Endodermal cell (in vitro differentiated cells): ENCODE results near the gene PSMG4. TPM values are rescaled to one million over a fixed set of nuclear protein-coding genes. Genes with fewer than 3 reads are reported as not detected.

Experiments used
- DNase-seq: peaks from one replicate; pipeline ENCODE4 v3.0.0-alpha.2; 2017
- H3K27ac ChIP-seq: 2 replicates; pipeline ENCODE4 v1.5.1; 2013; ENCODE audit warnings: mild to moderate bottlenecking, low read depth, low read length, moderate library complexity
- H3K27me3 ChIP-seq: 2 replicates; pipeline ENCODE4 v1.6.1; 2013; ENCODE audit warnings: mild to moderate bottlenecking, low read length, moderate library complexity; ENCODE audit not compliant: insufficient read depth, control insufficient read depth, poor library complexity, severe bottlenecking
- H3K36me3 ChIP-seq: 2 replicates; pipeline ENCODE4 v1.7.0; 2013; ENCODE audit warnings: mild to moderate bottlenecking, low read length, moderate library complexity; ENCODE audit not compliant: control insufficient read depth, insufficient read depth
- H3K4me1 ChIP-seq: one replicate; pipeline ENCODE4 v1.7.0; 2013; ENCODE audit warnings: low read length; ENCODE audit not compliant: control insufficient read depth, insufficient read depth
- H3K4me3 ChIP-seq: 2 replicates; pipeline ENCODE4 v1.5.1; 2013; ENCODE audit warnings: mild to moderate bottlenecking, low read length, moderate library complexity
- H3K9ac ChIP-seq: 2 replicates; pipeline ENCODE4 v1.6.1; 2013; ENCODE audit warnings: mild to moderate bottlenecking, low read length, moderate library complexity; ENCODE audit not compliant: poor library complexity, severe bottlenecking; ENCODE audit errors: extremely low read depth
- H3K9me3 ChIP-seq: 2 replicates; pipeline ENCODE4 v1.6.1; 2013; ENCODE audit warnings: mild to moderate bottlenecking, low read length, moderate library complexity; ENCODE audit not compliant: control insufficient read depth
- H3K27ac Mint-ChIP-seq: 2 replicates; pipeline ENCODE4 v1.8.0; 2020; ENCODE audit warnings: mixed read lengths
- H3K27me3 Mint-ChIP-seq: 2 replicates; pipeline ENCODE4 v1.8.0; 2021; ENCODE audit warnings: mild to moderate bottlenecking, mixed read lengths; ENCODE audit not compliant: insufficient read depth
- H3K36me3 Mint-ChIP-seq: 2 replicates; pipeline ENCODE4 v1.8.0; 2020; ENCODE audit warnings: low read depth, mixed read lengths
- H3K4me1 Mint-ChIP-seq: 2 replicates; pipeline ENCODE4 v1.8.0; 2020; ENCODE audit warnings: mixed read lengths
- H3K4me3 Mint-ChIP-seq: 2 replicates; pipeline ENCODE4 v1.8.0; 2020; ENCODE audit warnings: mild to moderate bottlenecking, moderate library complexity, mixed read lengths
- H3K9me3 Mint-ChIP-seq: 2 replicates; pipeline ENCODE4 v1.8.0; 2020; ENCODE audit warnings: mild to moderate bottlenecking, mixed read lengths
- WGBS, 2 experiments: methylation state at CpG; one replicate each; pipeline versions ENCODE4 v1.1.5 to v1.1.7; 2013; ENCODE audit warnings: missing lambda C conversion rate in 2 of 2, mixed read lengths in 1 of 2; ENCODE audit not compliant: insufficient coverage in 1 of 2, insufficient read length in 1 of 2; 5-methylcytosine and 5-hydroxymethylcytosine counted together
- total RNA-seq, 2 donors: library from RNA; stranded (reverse); fragmentation: NEBNext Ultra II Directional in 1 of 2; extraction: Animal tissue kit (Norgen Biotek cat#: 25700) in 1 of 2; gene quantifications; 2 replicates in 1 of 2; 3 replicates in 1 of 2; pipeline ENCODE4 v1.2.1, GENCODE V29; 2021
- TF ChIP-seq, protein P1 (sequence below): fragments of 200-600 bp; sonication (generic); conservative IDR thresholded peaks from 2 replicates; pipeline ENCODE4 v1.5.0; 2021; ENCODE audit warnings: antibody characterized with exemption, mild to moderate bottlenecking

The PSMG4 gene
- total RNA-seq, 2 donors from 2014 or later: 16.0 to 21.5 TPM

DNA sequence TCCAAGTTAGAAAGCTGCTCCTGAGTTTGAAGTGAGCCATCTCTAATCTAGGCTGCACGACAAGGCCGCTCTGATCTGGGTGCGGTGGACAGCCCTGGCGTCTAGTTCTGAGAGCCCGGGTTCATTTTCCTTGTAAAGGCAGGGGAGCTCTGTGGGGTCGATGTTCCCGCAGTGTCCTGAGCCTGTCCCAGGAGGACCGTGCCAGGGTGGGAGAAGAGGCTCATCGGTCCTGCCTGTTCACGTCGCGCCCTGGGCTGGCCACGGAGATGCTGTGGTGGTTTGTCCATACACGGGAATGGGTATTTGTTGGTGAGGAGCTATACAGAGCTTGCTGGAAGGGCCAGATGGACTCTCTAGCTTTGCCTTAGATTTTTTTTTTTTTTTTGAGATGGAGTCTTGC lies 27.0 kb downstream of the PSMG4 start:
- H3K9me3 Mint-ChIP-seq: no peaks in the 10 kb centered on the region
- DNase-seq: peak; percentile 28
- Histone ChIP-seq H3K4me3 (no peak overlapping the region), H3K27ac (peak overlapping the region; percentile 5), H3K9ac (no peak overlapping the region), H3K4me1 (peaks cover 9% of the 10 kb centered on the region), H3K9me3 (no peaks in the 10 kb centered on the region), H3K36me3 (no peaks in the 10 kb centered on the region), H3K27me3 (no peaks in the 10 kb centered on the region)
- WGBS, 2 experiments: 87 to 93% methylated on average over 4 to 14 of the region's 14 CpGs
- H3K4me3 Mint-ChIP-seq: no peak overlapping the region
- TF ChIP-seq, protein P1, sequence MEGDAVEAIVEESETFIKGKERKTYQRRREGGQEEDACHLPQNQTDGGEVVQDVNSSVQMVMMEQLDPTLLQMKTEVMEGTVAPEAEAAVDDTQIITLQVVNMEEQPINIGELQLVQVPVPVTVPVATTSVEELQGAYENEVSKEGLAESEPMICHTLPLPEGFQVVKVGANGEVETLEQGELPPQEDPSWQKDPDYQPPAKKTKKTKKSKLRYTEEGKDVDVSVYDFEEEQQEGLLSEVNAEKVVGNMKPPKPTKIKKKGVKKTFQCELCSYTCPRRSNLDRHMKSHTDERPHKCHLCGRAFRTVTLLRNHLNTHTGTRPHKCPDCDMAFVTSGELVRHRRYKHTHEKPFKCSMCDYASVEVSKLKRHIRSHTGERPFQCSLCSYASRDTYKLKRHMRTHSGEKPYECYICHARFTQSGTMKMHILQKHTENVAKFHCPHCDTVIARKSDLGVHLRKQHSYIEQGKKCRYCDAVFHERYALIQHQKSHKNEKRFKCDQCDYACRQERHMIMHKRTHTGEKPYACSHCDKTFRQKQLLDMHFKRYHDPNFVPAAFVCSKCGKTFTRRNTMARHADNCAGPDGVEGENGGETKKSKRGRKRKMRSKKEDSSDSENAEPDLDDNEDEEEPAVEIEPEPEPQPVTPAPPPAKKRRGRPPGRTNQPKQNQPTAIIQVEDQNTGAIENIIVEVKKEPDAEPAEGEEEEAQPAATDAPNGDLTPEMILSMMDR: no peak
- H3K27ac Mint-ChIP-seq: no peak overlapping the region
- H3K36me3 Mint-ChIP-seq: peaks cover 18% of the 10 kb centered on the region
- no peaks in the 10 kb centered on the region for H3K27me3 Mint-ChIP-seq
- H3K4me1 Mint-ChIP-seq: peaks cover 9% of the 10 kb centered on the region

DNA sequence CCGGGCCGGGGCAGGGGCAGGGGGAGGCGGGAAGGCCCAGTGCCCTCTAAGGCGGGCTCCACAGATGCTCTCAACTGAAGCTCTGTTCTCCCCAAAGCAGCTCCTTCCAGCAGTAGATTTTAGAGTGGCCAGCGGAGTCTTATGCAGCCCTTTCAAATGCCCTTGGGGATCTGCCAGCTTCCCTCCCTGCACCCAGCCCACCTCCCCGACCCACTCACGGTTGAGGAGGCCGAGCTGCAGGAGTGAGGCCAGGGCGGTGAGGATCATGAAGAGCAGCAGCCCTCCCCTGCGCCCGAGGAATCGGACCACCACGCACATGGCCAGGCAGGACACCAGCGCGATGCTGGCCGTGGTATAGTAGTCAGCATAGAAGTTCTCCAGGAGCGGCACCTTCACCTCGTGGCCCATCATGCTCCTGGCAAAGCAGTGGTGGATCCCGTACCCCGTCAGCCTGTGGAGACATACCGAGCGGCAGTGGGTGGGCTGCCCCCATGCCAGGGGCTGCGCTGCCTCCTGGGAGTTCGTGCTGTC lies 28.0 kb downstream of the PSMG4 start:
- peak; percentile 27 for DNase-seq
- H3K36me3 ChIP-seq: no peaks in the 10 kb centered on the region
- no peak overlapping the region for H3K4me3 ChIP-seq
- H3K4me1 ChIP-seq: peaks cover 6% of the 10 kb centered on the region
- peaks cover 6% of the 10 kb centered on the region for H3K4me1 Mint-ChIP-seq
- H3K9me3 Mint-ChIP-seq: no peaks in the 10 kb centered on the region
- H3K36me3 Mint-ChIP-seq: peaks cover 14% of the 10 kb centered on the region
- 96 to 98% methylated on average over 21 to 24 of the region's 24 CpGs for WGBS, 2 experiments
- no peaks in the 10 kb centered on the region for H3K9me3 ChIP-seq
- no peak overlapping the region for H3K27ac ChIP-seq
- H3K27me3 ChIP-seq: no peaks in the 10 kb centered on the region
- H3K27ac Mint-ChIP-seq: no peak overlapping the region
- H3K27me3 Mint-ChIP-seq: no peaks in the 10 kb centered on the region
- no peak overlapping the region for H3K9ac ChIP-seq
- TF ChIP-seq, protein P1: no peak
- H3K4me3 Mint-ChIP-seq: no peak overlapping the region

DNA sequence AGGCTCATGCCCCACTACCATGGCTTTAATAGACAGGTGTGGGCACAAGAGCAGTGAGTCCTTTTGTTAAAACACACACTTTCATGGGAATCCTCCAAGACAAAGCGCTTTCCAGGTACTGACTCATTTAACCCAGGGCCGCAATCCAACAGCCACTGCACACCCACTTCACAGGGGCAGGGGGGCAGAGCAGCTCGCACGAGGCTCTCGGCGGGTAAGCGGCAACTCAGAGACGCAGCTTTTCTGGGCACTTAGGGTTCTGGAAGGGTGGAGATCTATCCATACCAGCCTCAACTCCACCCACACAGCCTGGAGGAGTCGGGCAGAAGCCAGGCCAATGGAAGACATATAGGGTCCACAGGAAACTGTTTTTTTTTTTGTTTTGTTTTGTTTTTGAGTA lies 28.6 kb downstream of the PSMG4 start:
- Histone ChIP-seq H3K27ac (no peak overlapping the region), H3K36me3 (no peaks in the 10 kb centered on the region), H3K27me3 (no peaks in the 10 kb centered on the region), H3K4me1 (peaks cover 1% of the 10 kb centered on the region), H3K9me3 (no peaks in the 10 kb centered on the region), H3K4me3 (no peak overlapping the region), H3K9ac (no peak overlapping the region)
- H3K36me3 Mint-ChIP-seq: peaks cover 14% of the 10 kb centered on the region
- peak; percentile 18 for DNase-seq
- H3K27ac Mint-ChIP-seq: no peak overlapping the region
- H3K27me3 Mint-ChIP-seq: no peaks in the 10 kb centered on the region
- H3K4me1 Mint-ChIP-seq: no peaks in the 10 kb centered on the region
- WGBS, 2 experiments: 83 to 98% methylated on average over 6 to 9 of the region's 9 CpGs
- H3K4me3 Mint-ChIP-seq: no peak overlapping the region
- no peaks in the 10 kb centered on the region for H3K9me3 Mint-ChIP-seq
- TF ChIP-seq, protein P1: no peak
